Stimulated activated naive CD4-positive, alpha-beta T cell treated with Interleukin-2 at 50 U/mL for 16 hours (primary cell): ENCODE data around the gene EPC1.
"Not testable (repeated sequence)": the region's sequence is repeated elsewhere in the genome, so short reads cannot be mapped to it uniquely, and the experiment has no call there.

Experiments used
- DNase-seq: peaks from one replicate; lab custom pipeline; 2025; lab: John Stamatoyannopoulos, UW

Gene EPC1

GRCh38 chr10:32234471-32234870 lies 112.5 kb downstream of the EPC1 start:
- DNase-seq = no peak

- not testable (repeated sequence) for DNase-seq
Observed at GRCh38 chr10:32233375-32233774, 113.6 kb downstream of the EPC1 start.

DNA sequence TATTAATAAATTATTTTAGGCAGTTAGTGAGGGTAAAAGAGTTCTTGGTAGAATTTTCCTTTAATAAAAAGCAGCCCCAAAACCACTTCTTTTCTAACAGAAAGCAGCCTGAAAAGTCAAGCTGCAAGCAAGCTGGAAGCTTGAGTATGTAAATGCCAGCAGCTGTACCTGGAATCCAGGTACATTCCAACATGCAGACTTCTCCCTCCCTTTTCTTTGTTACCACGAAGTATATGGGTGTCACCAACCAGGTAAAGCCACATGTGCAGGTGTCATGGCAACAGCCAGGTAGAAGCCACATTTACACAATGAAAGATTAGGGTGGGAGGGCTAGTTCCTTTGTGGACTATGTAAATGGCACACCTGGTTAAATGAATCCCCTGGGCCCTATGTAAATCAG lies 114.6 kb downstream of the EPC1 start:
- DNase-seq = no peak

- not testable (repeated sequence) for DNase-seq
Observed at GRCh38 chr10:32229788-32230187, 117.2 kb downstream of the EPC1 start.

DNA sequence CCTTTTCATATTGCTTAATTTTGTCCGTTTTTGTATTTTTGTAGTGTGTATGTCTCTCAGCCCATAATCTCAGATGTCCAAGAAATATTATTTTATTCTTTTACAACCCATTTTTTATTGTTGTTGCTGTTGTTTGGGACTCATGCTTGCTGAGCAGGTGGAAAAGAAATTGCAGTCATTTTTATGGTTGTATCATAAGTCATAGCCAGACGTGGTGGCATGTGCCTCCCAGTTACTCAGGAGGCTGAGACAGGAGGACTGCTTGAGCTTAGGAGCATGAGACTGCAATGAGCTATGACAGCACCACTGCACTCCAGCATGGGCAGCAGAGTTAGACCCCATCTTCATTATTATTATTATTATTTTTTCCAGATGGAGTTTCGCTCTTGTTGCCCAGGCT lies 117.8 kb downstream of the EPC1 start:
- no peak for DNase-seq

DNA sequence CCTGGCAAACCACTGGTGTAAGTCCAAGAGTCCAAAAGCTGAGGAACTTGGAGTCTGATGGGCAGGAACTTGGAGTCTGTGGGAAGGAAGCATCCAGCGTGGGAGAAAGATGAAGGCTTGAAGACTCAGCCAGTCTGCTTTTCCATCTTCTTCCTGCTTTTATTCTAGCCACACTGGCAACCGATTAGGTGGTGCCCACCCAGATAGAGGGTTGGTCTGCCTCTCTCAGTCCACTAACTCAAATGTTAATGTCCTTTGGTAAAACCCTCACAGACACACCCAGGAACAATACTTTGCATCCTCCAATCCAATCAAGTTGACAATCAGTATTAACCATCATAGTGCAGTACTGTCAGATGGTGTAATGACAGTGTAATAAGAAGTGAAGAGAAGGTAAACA lies 119.2 kb downstream of the EPC1 start:
- no peak for DNase-seq

DNA sequence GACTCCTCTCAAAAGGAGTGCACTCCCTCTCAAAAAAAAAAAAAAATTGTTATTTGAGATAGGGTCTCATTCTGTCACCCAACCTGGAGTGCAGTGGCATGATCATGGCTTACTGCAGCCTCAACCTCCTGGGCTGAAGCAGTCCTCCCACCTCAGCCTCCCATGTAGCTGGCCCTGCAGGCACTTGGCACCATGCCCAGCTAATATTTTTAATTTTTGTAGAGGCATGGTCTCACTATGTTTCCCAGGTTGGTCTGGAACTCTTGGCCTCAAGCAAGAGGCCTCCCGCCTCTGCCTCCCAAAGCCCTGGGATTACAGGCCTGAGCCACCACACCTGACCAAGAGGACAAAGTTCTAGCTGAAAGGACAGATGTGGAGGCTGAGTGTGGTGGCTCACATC lies 120.3 kb downstream of the EPC1 start:
- DNase-seq = no peak

DNA sequence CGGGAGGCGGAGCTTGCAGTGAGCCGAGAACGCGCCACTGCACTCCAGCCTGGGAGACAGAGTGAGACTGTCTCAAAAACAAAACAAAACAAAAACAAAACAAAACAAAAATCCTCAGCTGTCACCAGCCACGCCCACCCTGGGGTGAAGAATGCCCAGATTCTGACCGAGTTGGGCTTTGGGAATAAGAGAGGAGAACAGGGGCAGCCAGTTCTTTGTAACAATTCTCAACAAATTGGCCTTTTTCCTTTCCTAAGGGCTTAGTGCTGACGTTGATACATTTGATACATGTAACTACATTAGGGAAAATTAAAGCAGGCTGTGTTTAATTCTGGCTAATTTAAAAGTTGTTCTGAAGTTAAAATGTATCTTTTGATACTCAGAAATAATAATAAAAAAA lies 121.0 kb downstream of the EPC1 start:
- DNase-seq = no peak

GRCh38 chr10:32222376-32222775 lies 124.6 kb downstream of the EPC1 start:
- not testable (repeated sequence) for DNase-seq

DNA sequence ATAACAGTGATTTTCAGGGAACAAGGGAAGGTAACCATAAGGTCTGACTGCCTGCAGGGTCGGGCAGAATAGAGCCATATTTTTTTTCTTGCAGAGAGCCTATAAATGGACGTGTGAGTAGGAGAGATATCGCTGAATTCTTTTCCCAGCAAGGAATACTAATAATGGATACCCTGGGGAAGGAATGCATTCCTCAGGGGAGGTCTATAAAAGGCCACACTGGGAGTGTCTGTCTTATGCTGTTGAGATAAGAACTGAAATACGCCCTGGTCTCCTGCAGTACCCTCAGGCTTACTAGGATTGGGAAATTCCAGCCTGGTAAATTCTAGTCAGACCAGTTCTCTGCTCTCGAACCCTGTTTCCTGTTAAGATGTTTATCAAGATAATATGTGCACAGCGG lies 127.8 kb downstream of the EPC1 start:
- not testable (repeated sequence) for DNase-seq

DNA sequence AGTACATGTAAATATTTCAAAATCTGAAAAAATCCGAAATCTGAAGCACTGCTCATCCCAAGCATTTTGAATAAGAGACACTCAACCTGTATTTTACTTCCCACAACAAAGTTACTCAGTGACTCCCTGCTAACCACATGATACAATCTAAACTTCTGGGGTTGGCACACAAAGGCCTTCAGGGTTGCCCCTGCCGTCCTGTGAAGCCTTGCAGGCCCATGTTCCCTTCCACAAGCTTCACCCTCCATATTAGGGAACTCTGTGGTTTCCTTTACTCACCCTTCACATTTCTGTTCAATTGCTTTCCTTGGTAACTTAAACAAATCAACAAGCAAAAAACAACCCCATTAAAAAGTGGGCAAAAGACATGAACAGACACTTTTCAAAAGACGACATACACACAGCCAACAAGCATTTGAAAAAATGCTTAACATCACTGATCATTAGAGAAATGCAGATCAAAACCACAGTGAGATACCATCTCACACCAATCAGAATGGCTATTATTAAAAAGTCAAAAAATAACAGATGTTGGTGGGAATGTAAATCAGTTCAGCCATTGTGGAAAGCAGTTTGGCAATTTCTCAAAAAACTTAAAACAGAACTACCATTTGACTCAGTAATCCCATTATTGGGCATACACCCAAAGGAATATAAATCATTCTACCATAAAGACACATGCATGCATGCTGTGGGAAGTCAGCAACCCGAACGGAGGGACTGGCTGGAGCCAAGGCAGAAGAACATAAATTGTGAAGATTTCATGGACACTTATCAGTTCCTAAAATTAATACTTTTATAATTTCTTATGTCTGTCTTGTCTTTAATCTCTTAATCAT lies 128.5 kb downstream of the EPC1 start:
- not testable (repeated sequence) for DNase-seq
